Left lobe of liver (tissue), 2 donors: ENCODE measurements around the gene PSMD2. TPM values are rescaled to one million over a fixed set of nuclear protein-coding genes. Genes with fewer than 3 reads are reported as not detected.

Source experiments
- ATAC-seq: fragments of 200-7000 bp; cut with Tn5 transposase; one replicate; pipeline ENCODE4 v1.9.1; 2020; ENCODE audit warnings: mild to moderate bottlenecking, moderate library complexity
- DNase-seq: peaks from one replicate; pipeline ENCODE4 v3.0.0-alpha.2; 2020; ENCODE audit warnings: low spot score
- total RNA-seq: library from RNA; stranded (reverse); gene quantifications from one replicate; pipeline ENCODE4 v1.2.1, GENCODE V29; 2021
- donor health status: DM: no; HTN: no; CAD: no; lungs with moderate emphysema.
- donor health status: DM: no; HTN: yes; CAD: no.

Gene PSMD2
- total RNA-seq, 1 donor from 2014 or later, result 94.1 TPM

DNA sequence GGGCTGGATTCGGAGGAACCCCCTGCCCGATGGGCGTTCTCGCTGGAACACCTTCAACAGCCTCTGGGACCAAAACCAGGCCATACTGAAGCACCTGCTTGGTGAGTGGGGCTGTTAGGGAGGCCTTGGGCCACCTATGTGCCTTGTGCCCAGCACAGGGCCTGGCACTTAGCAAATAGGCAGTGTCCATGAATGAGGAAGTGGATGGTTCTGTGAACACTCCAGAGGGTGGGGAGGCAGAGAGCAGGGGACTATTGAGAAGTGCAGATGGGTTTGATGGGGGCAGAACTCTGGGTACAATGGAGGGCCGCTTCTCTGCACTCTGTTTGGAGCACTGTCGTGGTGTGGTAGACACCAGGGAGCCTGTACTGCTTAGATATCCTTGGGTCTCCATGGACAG, 21.7 kb upstream of the PSMD2 start:
- ATAC-seq, result no peak
- DNase-seq, result no peak

DNA sequence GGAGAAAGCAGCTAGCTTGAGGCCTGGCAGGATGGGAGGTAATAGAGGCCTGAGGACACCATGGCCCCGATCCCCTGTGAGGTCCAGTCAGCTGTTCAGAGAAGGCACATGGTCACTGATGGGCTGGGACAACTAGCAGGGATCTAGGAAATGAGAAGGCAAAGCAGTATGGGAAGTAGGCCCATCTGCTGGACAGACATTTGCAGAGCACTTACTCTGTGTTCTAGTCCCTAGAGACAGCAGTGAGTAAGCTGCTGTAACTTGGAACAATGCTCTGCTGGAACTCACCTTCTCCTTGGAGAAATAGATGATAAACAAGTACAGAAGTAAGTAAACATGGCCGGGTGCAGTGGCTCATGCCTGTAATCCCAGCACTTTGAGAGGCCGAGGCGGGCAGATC, 16.1 kb upstream of the PSMD2 start:
- DNase-seq, result no peak
- no peak for ATAC-seq

DNA sequence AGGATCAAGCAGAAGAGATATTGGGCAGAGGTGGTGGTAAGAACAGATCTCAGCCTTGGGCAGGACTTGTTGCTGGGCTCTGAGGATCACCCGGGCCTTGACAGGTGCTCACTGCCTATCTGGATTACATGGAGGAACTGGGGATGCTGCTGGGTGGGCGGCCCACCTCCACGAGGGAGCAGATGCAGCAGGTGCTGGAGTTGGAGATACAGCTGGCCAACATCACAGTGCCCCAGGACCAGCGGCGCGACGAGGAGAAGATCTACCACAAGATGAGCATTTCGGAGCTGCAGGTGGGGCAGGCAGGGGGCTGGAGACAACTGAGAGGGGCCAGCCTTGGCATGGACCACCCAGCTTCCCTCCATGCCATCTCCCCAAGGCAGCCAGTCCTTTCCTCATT, 15.4 kb upstream of the PSMD2 start:
- DNase-seq (no peak), ATAC-seq (no peak)

- peak; percentile 59 for DNase-seq
Observed at GRCh38 chr3:184284696-184285095, 14.3 kb upstream of the PSMD2 start.

GRCh38 chr3:184289426-184289938, 9.6 kb upstream of the PSMD2 start:
- DNase-seq (peak; percentile 61), ATAC-seq (peak; percentile 86)

More at GRCh38 chr3:184284696-184285095, 14.3 kb upstream of the PSMD2 start:
- peak; percentile 88 for ATAC-seq

DNA sequence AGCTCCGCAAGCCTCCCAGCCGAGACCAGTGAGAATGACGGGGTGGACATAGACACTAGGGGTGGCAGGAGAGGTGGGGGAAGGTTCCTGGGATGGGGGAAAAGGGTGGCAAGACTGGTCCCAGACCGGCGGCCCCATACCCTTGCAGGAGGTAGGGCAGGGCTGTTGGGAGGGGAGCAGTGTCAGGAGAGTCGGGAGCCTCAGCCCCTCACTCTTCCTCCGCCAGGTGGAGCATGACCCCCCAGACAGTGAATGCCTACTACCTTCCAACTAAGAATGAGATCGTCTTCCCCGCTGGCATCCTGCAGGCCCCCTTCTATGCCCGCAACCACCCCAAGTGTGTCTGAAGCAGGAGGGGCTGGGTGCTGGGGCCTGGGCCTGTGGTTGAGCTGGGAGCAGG, 8.7 kb upstream of the PSMD2 start:
- ATAC-seq (no peak), DNase-seq (no peak)

DNA sequence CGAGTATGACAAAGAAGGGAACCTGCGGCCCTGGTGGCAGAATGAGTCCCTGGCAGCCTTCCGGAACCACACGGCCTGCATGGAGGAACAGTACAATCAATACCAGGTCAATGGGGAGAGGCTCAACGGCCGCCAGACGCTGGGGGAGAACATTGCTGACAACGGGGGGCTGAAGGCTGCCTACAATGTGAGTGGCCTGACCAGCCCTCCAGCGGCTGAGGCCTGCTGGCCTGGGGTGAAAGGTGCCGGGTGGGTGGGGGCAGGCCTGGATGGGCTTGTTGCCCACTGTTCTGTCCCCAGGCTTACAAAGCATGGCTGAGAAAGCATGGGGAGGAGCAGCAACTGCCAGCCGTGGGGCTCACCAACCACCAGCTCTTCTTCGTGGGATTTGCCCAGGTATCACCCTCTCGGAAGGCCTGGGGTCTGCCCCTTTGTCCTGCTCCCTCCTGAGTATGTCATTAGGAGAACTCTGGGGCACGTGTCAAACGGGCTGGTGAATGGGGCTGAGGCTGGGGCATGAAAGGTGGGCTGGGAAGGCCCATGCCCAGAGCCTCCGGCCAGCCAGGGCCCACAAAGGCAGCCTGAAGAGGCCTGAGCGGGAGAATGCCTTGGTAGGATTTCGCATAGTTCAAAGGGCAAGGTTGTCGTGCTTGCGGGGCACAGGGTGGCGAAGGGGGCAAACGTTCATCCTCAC, 7.8 kb upstream of the PSMD2 start:
- no peak for ATAC-seq
- DNase-seq, result no peak

GRCh38 chr3:184291738-184292445, 7.1 kb upstream of the PSMD2 start:
- ATAC-seq (no peak), DNase-seq (no peak)

- DNase-seq (no peak), ATAC-seq (no peak)
Observed at GRCh38 chr3:184295771-184296170, 3.3 kb upstream of the PSMD2 start.

DNA sequence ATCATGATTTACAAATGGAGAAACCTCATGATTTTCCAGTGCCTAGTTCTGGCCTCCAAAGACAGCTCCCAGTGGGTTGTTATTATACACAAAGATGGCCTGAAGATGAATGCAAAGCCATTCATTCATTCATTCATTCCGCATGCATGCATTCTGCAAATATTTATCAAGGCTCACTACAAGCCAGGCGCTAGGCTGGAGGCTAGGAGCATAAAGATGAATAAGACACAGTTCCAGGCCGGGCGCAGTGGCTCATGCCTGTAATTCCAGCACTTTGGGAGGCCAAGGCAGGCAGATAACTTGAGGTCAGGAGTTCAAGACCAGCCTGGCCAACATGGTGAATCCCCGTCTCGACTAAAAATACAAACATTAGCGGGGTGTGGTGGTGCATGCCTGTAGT, 2.4 kb upstream of the PSMD2 start:
- ATAC-seq, result no peak
- no peak for DNase-seq

DNA sequence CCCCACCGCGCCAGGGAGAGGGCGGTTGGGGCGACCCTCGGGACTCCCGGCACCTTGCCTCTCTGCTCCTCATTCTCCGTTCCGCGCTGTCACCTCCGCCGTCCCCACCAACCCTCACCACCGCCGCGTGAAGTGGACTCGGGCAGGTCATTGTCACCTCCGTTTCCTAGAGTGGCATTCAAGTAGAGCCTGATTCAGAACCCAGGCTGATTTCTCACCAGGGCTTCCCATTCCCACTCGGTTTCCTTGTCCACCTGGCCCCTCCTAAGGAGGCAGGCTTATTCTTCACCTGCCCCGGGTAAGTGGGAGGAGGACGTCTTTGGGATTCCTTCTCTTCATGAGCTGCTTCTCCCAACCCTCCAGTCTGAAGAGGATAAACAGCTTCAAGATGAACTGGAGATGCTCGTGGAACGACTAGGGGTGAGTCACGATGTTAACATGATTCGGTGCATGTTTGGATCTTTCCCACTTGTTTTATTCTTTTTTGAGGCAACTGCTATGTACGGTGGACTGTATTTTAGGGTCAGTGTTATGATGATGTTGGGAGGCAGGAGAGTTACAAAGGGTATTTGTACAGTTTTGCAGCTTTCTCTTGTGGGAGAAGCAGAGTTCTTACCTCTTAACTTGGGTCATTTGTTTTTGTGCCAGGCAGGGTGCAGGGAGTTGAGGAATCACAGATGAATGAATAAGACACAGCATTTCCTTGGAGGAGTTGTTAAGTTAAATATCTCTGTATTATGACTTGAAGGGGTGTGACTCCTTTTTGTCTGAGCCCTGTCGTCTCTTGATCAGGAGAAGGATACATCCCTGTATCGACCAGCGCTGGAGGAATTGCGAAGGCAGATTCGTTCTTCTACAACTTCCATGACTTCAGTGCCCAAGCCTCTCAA, 692 bp downstream of the PSMD2 start:
- ATAC-seq, result no peak
- no peak for DNase-seq

GRCh38 chr3:184300378-184300720, 1.3 kb downstream of the PSMD2 start:
- DNase-seq, result no peak
- ATAC-seq, result no peak

DNA sequence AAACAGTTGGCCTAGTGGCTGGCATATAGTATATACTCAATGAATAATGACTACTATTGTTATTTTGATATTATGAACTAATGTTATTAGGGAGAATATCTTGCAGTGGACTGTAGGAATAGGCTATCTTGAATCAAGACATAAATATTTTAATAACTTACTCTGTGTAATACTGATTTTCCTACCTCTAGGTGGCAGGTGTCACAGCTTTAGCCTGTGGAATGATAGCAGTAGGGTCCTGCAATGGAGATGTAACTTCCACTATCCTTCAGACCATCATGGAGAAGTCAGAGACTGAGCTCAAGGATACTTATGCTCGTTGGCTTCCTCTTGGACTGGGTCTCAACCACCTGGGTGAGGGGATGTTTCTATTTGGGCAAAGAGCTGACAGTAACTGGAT, 6.5 kb downstream of the PSMD2 start:
- peak; percentile 62 for ATAC-seq

GRCh38 chr3:184306341-184306972, 7.4 kb downstream of the PSMD2 start:
- DNase-seq (no peak), ATAC-seq (no peak)

More for the DNA sequence above, 6.5 kb downstream of the PSMD2 start:
- no peak for DNase-seq

DNA sequence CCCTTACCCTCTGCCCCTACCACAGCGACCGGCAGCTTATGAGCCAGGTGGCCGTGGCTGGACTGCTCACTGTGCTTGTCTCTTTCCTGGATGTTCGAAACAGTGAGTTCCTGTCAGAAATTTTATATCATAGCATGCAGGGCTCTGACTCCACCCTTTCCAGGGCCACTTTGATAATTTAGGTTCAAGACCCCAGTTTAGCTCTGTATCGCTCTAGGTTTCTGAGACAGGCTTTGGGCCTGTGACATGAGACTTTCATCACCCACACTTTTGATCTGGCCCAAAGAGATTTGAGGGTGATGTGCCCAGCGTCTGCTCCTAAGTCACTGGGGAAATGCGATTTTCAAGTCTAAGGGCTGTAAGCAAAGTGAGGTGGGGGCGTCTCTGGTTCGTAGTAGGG, 8.9 kb downstream of the PSMD2 start:
- ATAC-seq, result no peak
- no peak for DNase-seq

- no peak for ATAC-seq
Observed at GRCh38 chr3:184308744-184309143, 9.7 kb downstream of the PSMD2 start.

GRCh38 chr3:184311633-184312032, 12.6 kb downstream of the PSMD2 start:
- DNase-seq (no peak), ATAC-seq (no peak)

More at GRCh38 chr3:184308744-184309143, 9.7 kb downstream of the PSMD2 start:
- no peak for DNase-seq

GRCh38 chr3:184314363-184314699, 15.3 kb downstream of the PSMD2 start, which contains the start of gene EIF4G1:
Gene EIF4G1, plus strand, starts transcription at chr3:184314606. Its CDS starts 1,191 bp downstream, at chr3:184315797.
- ATAC-seq (peak; percentile 74), DNase-seq (peak; percentile 96)

GRCh38 chr3:184314700-184315542, 15.9 kb downstream of the PSMD2 start:
- DNase-seq (peak; percentile 91), ATAC-seq (peak; percentile 72)

DNA sequence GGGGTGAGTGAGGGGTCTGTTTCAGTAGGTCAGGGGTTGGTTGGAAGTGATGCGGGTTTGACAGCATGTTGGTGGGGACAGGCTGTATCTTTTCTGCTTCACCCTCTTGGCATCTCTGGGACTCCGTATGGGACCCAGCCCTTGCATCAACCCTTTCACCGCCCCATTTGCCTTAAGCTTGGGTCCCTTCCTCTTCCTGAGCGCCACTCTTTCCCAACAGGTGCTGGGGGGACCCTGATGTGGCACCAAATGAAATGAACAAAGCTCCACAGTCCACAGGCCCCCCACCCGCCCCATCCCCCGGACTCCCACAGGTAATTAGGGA, 16.5 kb downstream of the PSMD2 start:
- DNase-seq (no peak), ATAC-seq (peak; percentile 1)
